Osteoblast (primary cell): ENCODE measurements around the gene CYP51A1. TPM values are rescaled to one million over a fixed set of nuclear protein-coding genes. Genes with fewer than 3 reads are reported as not detected.
A peak's percentile ranks its signal among the peaks of the same experiment; 100 is the strongest.
"Not testable (repeated sequence)": the region's sequence is repeated elsewhere in the genome, so short reads cannot be mapped to it uniquely, and the experiment has no call there.

Source experiments
- DNase-seq: peaks from one replicate; pipeline ENCODE4 v3.0.0; 2011; ENCODE audit warnings: low spot score, mixed read lengths; ENCODE audit not compliant: insufficient read length; ENCODE audit errors: missing footprints
- H2AFZ ChIP-seq: 2 replicates; pipeline ENCODE4 v1.6.0; 2011; ENCODE audit warnings: mild to moderate bottlenecking, low read length
- H3K27ac ChIP-seq: 2 replicates; pipeline ENCODE4 v1.5.1; 2011; ENCODE audit warnings: mild to moderate bottlenecking, low read depth, low read length, moderate library complexity
- H3K27me3 ChIP-seq: 2 replicates; pipeline ENCODE4 v1.6.0; 2012; ENCODE audit warnings: mild to moderate bottlenecking, control low read depth, inconsistent platforms, low read length, moderate library complexity; ENCODE audit not compliant: insufficient read depth
- H3K36me3 ChIP-seq: 2 replicates; pipeline ENCODE4 v1.5.1; 2011; ENCODE audit warnings: mild to moderate bottlenecking, low read length, control low read depth, moderate library complexity; ENCODE audit not compliant: insufficient read depth
- H3K4me1 ChIP-seq: 2 replicates; pipeline ENCODE4 v1.5.1; 2011; ENCODE audit warnings: mild to moderate bottlenecking, low read length, control low read depth, moderate library complexity; ENCODE audit not compliant: insufficient read depth
- H3K4me2 ChIP-seq: 2 replicates; pipeline ENCODE4 v1.6.0; 2011; ENCODE audit warnings: mild to moderate bottlenecking, low read length; ENCODE audit not compliant: insufficient read depth
- H3K4me3 ChIP-seq: fragments of 200-600 bp; sonication (generic); 3 replicates; pipeline ENCODE4 v1.5.1; 2012; ENCODE audit warnings: mild to moderate bottlenecking, low read length, inconsistent platforms; ENCODE audit not compliant: insufficient read depth
- H3K79me2 ChIP-seq: 2 replicates; pipeline ENCODE4 v1.6.0; 2012; ENCODE audit warnings: mild to moderate bottlenecking, low read length, control low read depth, inconsistent platforms; ENCODE audit not compliant: insufficient read depth
- H3K9me3 ChIP-seq: 2 replicates; pipeline ENCODE4 v1.5.1; 2011; ENCODE audit warnings: low read depth, low read length, control low read depth
- H4K20me1 ChIP-seq: 2 replicates; pipeline ENCODE4 v1.6.0; 2012; ENCODE audit warnings: mild to moderate bottlenecking, low read length, control low read depth; ENCODE audit not compliant: insufficient read depth
- CTCF ChIP-seq: IDR thresholded peaks from 2 replicates; pipeline ENCODE4 v1.5.1; 2011; ENCODE audit warnings: mild to moderate bottlenecking, low read depth, low read length, moderate library complexity; ENCODE audit errors: extremely low read depth
- total RNA-seq: library from RNA; depleted of rRNA; stranded (reverse); fragments of >200 nt; gene quantifications from 2 replicates; pipeline ENCODE4 v1.2.3, GENCODE V29; 2012

The CYP51A1 gene
- 278 and 283 TPM in 2 replicates for total RNA-seq

- Histone ChIP-seq H2AFZ (peak within 1 kb of the TSS; percentile 87), H3K9me3 (no peaks in the 10 kb centered on the region), H4K20me1 (peaks cover 11% of the 10 kb centered on the region), H3K79me2 (peaks cover 48% of the 10 kb centered on the region), H3K27ac (peak within 1 kb of the TSS; percentile 96), H3K4me1 (peaks cover 18% of the 10 kb centered on the region), H3K27me3 (no peaks in the 10 kb centered on the region), H3K4me3 (peak within 1 kb of the TSS; percentile 97), H3K4me2 (peak within 1 kb of the TSS; percentile 90), H3K36me3 (peaks cover 15% of the 10 kb centered on the region)
- TF ChIP-seq CTCF: no peak
- DNase-seq: peak; percentile 97
These were observed at the start of gene CYP51A1 for GRCh38 chr7:92134271-92135051. Gene CYP51A1 (minus strand): TSS chr7:92134477. CDS start chr7:92134364, 113 bp downstream.

- Histone ChIP-seq H3K4me3 (peak within 1 kb of the TSS; percentile 76), H3K4me2 (peak within 1 kb of the TSS; percentile 93), H3K79me2 (no peaks in the 10 kb centered on the region), H4K20me1 (no peaks in the 10 kb centered on the region), H3K27ac (peak within 1 kb of the TSS; percentile 64), H3K36me3 (no peaks in the 10 kb centered on the region), H3K9me3 (no peaks in the 10 kb centered on the region), H3K4me1 (peaks cover 10% of the 10 kb centered on the region), H3K27me3 (no peaks in the 10 kb centered on the region), H2AFZ (peak within 1 kb of the TSS; percentile 98)
- DNase-seq: peak; percentile 97
- peak; percentile 93 for TF ChIP-seq CTCF
These were observed 44.9 kb upstream of the CYP51A1 start, which contains the start of gene LRRD1 for GRCh38 chr7:92178928-92179924. Gene LRRD1 (minus strand): TSS chr7:92179142. CDS start chr7:92165202, 13,940 bp downstream.

GRCh38 chr7:92177362-92177761 is 43.1 kb upstream of the CYP51A1 start:
- Histone ChIP-seq H3K27ac (no peak overlapping the region), H3K4me1 (peaks cover 10% of the 10 kb centered on the region), H3K36me3 (no peaks in the 10 kb centered on the region), H3K27me3 (no peaks in the 10 kb centered on the region), H3K4me3 (no peak overlapping the region), H3K9me3 (no peaks in the 10 kb centered on the region), H4K20me1 (no peaks in the 10 kb centered on the region), H3K4me2 (no peak overlapping the region), H3K79me2 (no peaks in the 10 kb centered on the region), H2AFZ (no peak overlapping the region)
- TF ChIP-seq CTCF: no peak
- peak; percentile 41 for DNase-seq

GRCh38 chr7:92169529-92169928 is 35.3 kb upstream of the CYP51A1 start:
- not testable (repeated sequence) for H3K27me3 ChIP-seq, H3K4me2 ChIP-seq, H3K79me2 ChIP-seq, DNase-seq, H3K9me3 ChIP-seq, H3K27ac ChIP-seq, H2AFZ ChIP-seq, H3K4me3 ChIP-seq, H4K20me1 ChIP-seq, H3K4me1 ChIP-seq, H3K36me3 ChIP-seq
